Liver (tissue), 2 donors: ENCODE results near the gene RGS18.

ENCODE experiments used
- CTCF ChIP-seq: fragments of 150-350 bp; IDR thresholded peaks from 2 replicates; pipeline ENCODE4 v1.5.1; 2017; ENCODE audit warnings: improper control_type of control experiment, low read depth, low read length; ENCODE audit not compliant: missing input control
- MAX ChIP-seq: IDR thresholded peaks from 2 replicates; pipeline ENCODE4 v1.6.1; 2016; ENCODE audit warnings: antibody characterized with exemption
- REST ChIP-seq: IDR thresholded peaks from 2 replicates; pipeline ENCODE4 v1.6.1; 2016; ENCODE audit warnings: antibody characterized with exemption, mild to moderate bottlenecking
- ZBTB33 ChIP-seq: IDR thresholded peaks from 2 replicates; pipeline ENCODE4 v1.6.1; 2016; ENCODE audit warnings: antibody characterized with exemption
- donor health status: healthy.

- TF ChIP-seq CTCF = no peak
- no peak for TF ChIP-seq REST
- TF ChIP-seq ZBTB33 = no peak
- TF ChIP-seq MAX = no peak
Observed at GRCh38 chr1:192183788-192184187, 25.5 kb downstream of the RGS18 start.
